Neural cell (in vitro differentiated cells): ENCODE results near the gene COBLL1.

Experiments
- CTCF ChIP-seq: fragments of 450-650 bp; IDR thresholded peaks from 2 replicates; pipeline ENCODE4 v1.5.1; 2014; ENCODE audit warnings: antibody characterized with exemption, mild to moderate bottlenecking, moderate library complexity; ENCODE audit not compliant: poor library complexity, severe bottlenecking
- EP300 ChIP-seq: fragments of 450-650 bp; conservative IDR thresholded peaks from 2 replicates; pipeline ENCODE4 v1.6.1; 2014; ENCODE audit warnings: antibody characterized with exemption, mild to moderate bottlenecking, moderate library complexity; ENCODE audit not compliant: poor library complexity, severe bottlenecking
- EZH2 ChIP-seq: fragments of 200-600, 300-800 bp; shearing (Covaris generic), sonication (generic); IDR thresholded peaks from 2 replicates; pipeline ENCODE4 v1.6.1; 2014; ENCODE audit warnings: antibody characterized with exemption, low read length, borderline replicate concordance, mild to moderate bottlenecking; ENCODE audit not compliant: insufficient read depth, poor library complexity, severe bottlenecking
- POLR2AphosphoS5 ChIP-seq: IDR thresholded peaks from 2 replicates; pipeline ENCODE4 v1.6.1; 2012
- RAD21 ChIP-seq: fragments of 450-650 bp; conservative IDR thresholded peaks from 2 replicates; pipeline ENCODE4 v1.6.1; 2014; ENCODE audit warnings: antibody characterized with exemption, mild to moderate bottlenecking, moderate library complexity
- TAF1 ChIP-seq: IDR thresholded peaks from 2 replicates; pipeline ENCODE4 v1.6.1; 2012; ENCODE audit warnings: low read depth
- TF ChIP-seq, protein P1 (sequence below): IDR thresholded peaks from 2 replicates; pipeline ENCODE4 v1.6.1; 2012; ENCODE audit warnings: borderline replicate concordance

GRCh38 chr2:164764474-164764873, 77.1 kb downstream of the COBLL1 start:
- TF ChIP-seq EZH2 (no peak), CTCF (no peak), TAF1 (no peak), RAD21 (no peak), EP300 (no peak), POLR2AphosphoS5 (no peak)
- TF ChIP-seq, protein P1, sequence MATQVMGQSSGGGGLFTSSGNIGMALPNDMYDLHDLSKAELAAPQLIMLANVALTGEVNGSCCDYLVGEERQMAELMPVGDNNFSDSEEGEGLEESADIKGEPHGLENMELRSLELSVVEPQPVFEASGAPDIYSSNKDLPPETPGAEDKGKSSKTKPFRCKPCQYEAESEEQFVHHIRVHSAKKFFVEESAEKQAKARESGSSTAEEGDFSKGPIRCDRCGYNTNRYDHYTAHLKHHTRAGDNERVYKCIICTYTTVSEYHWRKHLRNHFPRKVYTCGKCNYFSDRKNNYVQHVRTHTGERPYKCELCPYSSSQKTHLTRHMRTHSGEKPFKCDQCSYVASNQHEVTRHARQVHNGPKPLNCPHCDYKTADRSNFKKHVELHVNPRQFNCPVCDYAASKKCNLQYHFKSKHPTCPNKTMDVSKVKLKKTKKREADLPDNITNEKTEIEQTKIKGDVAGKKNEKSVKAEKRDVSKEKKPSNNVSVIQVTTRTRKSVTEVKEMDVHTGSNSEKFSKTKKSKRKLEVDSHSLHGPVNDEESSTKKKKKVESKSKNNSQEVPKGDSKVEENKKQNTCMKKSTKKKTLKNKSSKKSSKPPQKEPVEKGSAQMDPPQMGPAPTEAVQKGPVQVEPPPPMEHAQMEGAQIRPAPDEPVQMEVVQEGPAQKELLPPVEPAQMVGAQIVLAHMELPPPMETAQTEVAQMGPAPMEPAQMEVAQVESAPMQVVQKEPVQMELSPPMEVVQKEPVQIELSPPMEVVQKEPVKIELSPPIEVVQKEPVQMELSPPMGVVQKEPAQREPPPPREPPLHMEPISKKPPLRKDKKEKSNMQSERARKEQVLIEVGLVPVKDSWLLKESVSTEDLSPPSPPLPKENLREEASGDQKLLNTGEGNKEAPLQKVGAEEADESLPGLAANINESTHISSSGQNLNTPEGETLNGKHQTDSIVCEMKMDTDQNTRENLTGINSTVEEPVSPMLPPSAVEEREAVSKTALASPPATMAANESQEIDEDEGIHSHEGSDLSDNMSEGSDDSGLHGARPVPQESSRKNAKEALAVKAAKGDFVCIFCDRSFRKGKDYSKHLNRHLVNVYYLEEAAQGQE = no peak
